Fibroblast of skin of left quadriceps (primary cell): Measurements from ENCODE around the gene NCSTN.
A peak's percentile ranks its signal among the peaks of the same experiment; 100 is the strongest.

Experiments used
- DNase-seq, 2 experiments: peaks; one replicate each; pipeline ENCODE4 v3.0.0-alpha.2; 2013; ENCODE audit warnings: low read depth in 2 of 2

Gene NCSTN

GRCh38 chr1:160342953-160343869 is at the start of gene NCSTN, which contains the start of gene COPA:
NCSTN (plus strand) TSS chr1:160343383; CDS start chr1:160343397, 14 bp downstream.
COPA (minus strand) TSS chr1:160343250; CDS start chr1:160343170, 80 bp downstream.
- DNase-seq = peak; percentile 92 to 94

- DNase-seq = no peak
Observed at GRCh38 chr1:160296036-160296435, 47.1 kb upstream of the NCSTN start.

GRCh38 chr1:160300173-160300572 is 43.0 kb upstream of the NCSTN start:
- DNase-seq = no peak

- DNase-seq = no peak
Observed at GRCh38 chr1:160307118-160307791, 35.9 kb upstream of the NCSTN start.

GRCh38 chr1:160308451-160309184 is 34.6 kb upstream of the NCSTN start:
- DNase-seq = no peak

- DNase-seq = no peak
Observed at GRCh38 chr1:160309185-160309557, 34.0 kb upstream of the NCSTN start.

GRCh38 chr1:160309571-160309970 is 33.6 kb upstream of the NCSTN start:
- DNase-seq = no peak

GRCh38 chr1:160315359-160315758 is 27.8 kb upstream of the NCSTN start:
- DNase-seq = no peak

DNA sequence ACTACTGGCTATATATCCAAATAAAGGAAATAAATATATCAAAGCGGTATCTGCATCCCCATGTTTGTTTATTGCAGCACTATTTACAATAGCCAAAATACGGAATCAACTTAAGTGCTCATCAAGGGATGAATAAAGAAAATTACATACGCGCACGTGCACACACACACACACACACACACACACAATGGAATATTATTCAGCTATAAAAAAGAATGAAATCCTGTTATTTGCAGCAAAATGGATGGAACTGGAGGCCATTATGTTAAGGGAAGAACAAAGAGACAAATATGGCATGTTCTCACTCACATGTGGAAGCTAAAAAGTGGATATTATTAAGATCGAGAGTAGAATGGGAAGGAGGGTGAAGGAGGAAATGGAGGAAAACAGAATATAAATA is 20.4 kb upstream of the NCSTN start:
- DNase-seq = no peak

GRCh38 chr1:160325252-160325651 is 17.9 kb upstream of the NCSTN start:
- DNase-seq = no peak

GRCh38 chr1:160326418-160326817 is 16.8 kb upstream of the NCSTN start:
- DNase-seq = no peak

- DNase-seq = no peak
Observed at GRCh38 chr1:160328184-160328583, 15.0 kb upstream of the NCSTN start.

- DNase-seq = no peak
Observed at GRCh38 chr1:160330119-160330518, 13.1 kb upstream of the NCSTN start.

GRCh38 chr1:160332516-160332915 is 10.7 kb upstream of the NCSTN start:
- DNase-seq = no peak

- DNase-seq = no peak
Observed at GRCh38 chr1:160338580-160338979, 4.6 kb upstream of the NCSTN start.

DNA sequence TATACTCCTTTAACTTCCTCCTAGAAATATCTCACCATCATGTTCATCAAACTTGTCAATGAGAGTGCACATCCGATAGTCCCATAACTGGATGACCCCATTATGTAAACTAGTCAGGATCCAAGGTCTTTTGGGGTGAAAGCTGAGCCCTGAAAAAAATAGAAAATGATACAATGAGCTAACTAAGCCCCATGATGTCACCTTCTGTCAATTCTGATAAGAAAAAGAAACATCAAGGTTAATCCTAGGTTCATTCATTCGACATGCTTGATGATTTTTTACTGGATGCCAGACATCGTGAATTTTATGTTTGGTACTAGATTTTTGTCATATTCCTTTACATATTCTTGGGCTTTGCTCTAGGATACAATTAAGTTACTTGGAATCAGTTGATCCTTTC is 3.0 kb upstream of the NCSTN start:
- DNase-seq = no peak

GRCh38 chr1:160340866-160341265 is 2.3 kb upstream of the NCSTN start:
- DNase-seq = no peak

GRCh38 chr1:160342526-160342925 is 657 bp upstream of the NCSTN start:
- DNase-seq = no peak

DNA sequence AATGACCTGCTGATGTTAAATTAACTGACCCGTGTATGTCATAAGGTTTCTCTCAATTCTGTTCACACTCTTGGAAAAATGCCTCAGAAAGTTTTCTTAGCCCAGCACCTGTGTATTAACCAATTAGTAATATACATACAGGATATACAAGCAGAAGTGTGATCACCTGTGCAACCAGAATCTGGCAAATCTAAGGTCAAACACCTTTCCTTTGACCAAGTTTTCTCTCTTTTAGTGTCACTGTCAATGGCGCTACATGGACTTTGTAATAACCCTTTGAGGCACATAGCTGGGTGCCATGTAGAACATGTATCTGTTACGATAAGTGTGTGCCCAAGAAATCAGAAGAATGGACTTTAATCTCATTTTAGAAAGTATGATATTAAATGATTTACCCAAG is 1.1 kb downstream of the NCSTN start:
- no peak for DNase-seq

DNA sequence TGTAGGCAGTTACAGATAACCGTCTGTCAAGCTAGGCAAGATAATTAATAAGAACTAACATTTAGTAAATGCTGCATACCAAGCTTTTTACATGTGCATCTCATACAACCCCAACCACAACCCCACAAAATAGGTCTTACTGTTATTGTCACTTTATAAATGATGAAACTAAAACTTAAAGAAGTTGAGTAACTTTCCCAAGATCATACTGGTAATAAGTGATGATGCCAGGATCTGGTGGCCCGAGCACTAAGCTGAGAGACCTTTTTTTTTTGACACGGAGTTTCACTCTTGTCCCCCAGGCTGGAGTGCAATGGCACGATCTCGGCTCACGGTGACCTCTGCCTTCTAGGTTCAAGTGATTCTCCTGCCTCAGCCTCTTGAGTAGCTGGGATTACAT is 1.8 kb downstream of the NCSTN start:
- DNase-seq = no peak

GRCh38 chr1:160346463-160346862 is 3.3 kb downstream of the NCSTN start:
- no peak for DNase-seq

DNA sequence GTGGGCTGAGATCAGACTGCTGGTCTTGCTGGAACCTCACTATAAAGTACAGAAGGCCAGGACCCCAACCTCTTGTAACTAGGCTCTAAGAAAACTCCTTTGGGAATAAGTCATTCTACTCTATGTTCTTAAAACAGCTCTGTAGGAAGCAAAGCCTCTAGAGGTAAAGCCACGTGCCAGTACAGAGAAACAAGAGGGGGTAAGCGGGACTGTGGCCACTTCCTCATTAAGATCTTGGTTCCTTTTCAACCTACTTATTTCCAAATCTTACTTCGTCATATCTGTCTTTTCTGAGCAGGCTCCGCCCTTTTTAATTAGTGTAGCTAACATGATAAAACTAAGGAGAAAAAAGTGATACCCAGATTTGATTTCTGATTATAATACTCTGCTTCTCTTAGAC is 3.8 kb downstream of the NCSTN start:
- DNase-seq = no peak
